HG03066 (cell line): Measurements from ENCODE around the gene SLITRK1.

Source experiments
- ATAC-seq: cut with Tn5 transposase; IDR thresholded peaks from one replicate; pipeline ENCODE4 v1.9.1; 2021; ENCODE audit warnings: low read depth; ENCODE audit not compliant: unreplicated experiment

Gene SLITRK1

GRCh38 chr13:83867708-83868107 is 14.6 kb downstream of the SLITRK1 start:
- ATAC-seq = no peak

GRCh38 chr13:83865161-83866137 is 16.8 kb downstream of the SLITRK1 start:
- ATAC-seq = no peak

- ATAC-seq = no peak
These were observed 28.5 kb downstream of the SLITRK1 start for GRCh38 chr13:83853771-83854170.

GRCh38 chr13:83845106-83845505 is 37.2 kb downstream of the SLITRK1 start:
- ATAC-seq = no peak

- no peak for ATAC-seq
These were observed 43.1 kb downstream of the SLITRK1 start for GRCh38 chr13:83839146-83839545.

- ATAC-seq = no peak
These were observed 50.5 kb downstream of the SLITRK1 start for GRCh38 chr13:83831796-83832195.

GRCh38 chr13:83829810-83830209 is 52.5 kb downstream of the SLITRK1 start:
- ATAC-seq = no peak

GRCh38 chr13:83827338-83827737 is 54.9 kb downstream of the SLITRK1 start:
- no peak for ATAC-seq
